NCI-H446 (cell line): ENCODE data around the gene PPP3R1.

Experiments
- DNase-seq, 2 experiments: peaks; one replicate each; lab custom pipeline; 2025; lab: John Stamatoyannopoulos, UW

Gene PPP3R1

DNA sequence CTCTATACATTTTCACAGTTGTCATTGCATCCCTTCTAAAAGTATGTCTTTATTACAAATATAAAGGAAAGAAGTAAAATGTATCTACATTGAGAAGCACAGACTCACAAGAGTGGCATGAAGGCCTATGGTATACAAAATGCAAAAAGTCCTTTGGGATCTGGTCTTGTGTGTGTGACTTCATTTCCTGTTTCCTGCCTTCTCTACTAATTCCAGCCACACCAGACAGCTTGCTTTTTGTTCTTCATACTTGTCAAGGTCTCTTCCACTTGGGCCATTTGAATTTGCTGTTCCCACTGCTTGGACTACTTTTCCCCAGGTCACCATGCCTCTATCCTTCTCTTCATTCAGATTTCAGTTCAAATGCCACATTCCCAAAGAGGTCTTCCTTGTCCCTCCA, 101.3 kb downstream of the PPP3R1 start:
- no peak for DNase-seq

DNA sequence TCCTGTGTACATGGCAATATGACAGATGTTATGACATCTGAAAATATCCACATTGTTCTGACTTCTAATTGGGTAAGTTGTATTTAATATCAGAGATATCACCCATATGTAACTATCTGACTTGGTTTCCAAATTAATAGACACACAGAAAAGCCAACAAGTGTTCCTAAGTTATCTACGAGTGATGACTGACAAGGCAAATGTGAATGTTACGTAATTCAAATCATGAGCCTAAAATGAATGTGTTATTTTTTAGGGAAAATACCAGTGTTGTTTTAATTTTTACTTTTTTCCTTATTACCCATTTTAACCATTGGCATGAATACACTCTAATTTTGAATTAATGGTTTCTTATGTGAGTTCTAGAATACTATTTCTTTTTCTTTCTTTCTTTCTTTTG, 110.5 kb downstream of the PPP3R1 start:
- no peak for DNase-seq

DNA sequence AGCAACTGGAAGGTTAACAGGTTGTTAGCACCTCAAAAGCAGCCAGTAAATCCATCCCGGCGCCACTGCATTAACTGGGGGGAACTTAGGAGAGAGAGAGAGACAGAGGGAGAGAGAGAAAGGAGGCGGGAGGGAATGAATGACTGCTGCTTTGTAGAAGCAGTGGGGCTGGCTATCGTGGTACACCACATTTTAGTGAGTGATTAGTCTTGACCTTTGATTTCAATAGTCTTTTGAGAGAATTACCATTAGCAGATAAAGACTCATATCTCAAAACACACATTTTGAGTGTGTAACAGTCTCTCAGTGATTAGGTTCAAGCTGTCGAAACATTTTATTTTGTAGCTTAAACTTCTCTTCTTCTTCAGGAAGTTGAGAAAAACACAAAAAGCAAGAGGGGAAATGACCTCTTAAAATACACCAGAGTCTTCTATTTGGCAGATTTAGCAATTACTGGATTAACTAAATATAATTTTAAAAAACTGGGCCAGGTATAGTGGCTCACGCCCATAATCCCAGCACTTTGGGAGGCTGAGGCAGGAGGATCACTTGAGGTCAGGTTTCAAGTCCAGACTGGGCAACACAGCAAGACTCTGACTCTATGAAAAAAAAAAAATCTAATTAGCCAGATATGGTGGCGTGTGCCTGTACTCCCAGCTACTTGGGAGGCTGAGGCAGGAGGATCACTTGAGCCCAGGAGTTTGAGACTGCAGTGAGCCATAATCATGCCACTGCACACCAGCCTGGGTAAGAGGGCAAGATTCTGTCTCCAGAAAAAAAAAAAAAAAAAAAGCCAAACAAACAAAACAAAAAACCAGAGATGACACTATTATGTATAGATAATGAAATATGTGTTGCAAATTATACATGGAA, 116.6 kb downstream of the PPP3R1 start:
- no peak for DNase-seq

DNA sequence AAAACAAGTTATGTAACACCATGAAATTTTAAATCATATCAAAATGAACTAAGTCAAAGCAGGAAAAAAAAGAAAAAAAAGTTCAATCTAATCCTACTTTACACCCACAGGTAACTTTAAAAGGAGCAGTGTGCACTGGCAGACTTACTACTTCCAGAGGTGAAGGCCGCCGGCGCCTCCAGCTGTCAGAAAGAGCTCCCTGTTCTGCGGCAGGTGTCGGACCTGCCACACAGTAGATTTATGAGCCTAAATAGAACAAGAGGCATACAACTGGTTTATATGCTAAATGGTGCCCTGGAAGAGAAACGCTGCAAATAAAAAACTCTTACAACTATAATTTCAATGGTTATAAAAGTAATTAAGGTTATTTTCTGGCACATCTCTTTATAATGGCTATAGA, 117.8 kb downstream of the PPP3R1 start:
- no peak for DNase-seq

DNA sequence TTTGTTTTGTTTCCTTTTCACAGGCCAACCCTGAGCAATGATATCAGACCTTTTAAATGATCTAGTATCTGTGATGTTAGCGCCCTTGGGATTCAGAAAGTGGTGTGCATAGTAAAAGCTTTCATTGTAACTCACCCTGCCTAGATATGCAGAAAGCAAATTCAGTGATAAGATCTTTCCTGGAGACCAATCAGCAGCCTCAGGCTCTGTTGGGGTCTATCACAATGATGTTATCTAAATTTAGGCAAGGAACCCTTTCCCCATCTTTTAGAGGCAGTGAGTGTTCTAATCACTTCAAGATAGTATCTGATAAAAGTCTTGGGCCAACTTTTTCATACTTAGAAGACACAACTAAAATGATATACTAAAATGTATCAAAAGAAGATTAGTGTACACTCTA, 118.2 kb downstream of the PPP3R1 start:
- DNase-seq, result no peak
